PC-9 (cell line): Measurements from ENCODE around the gene LRRC3C.

ENCODE experiments used
- CTCF ChIP-seq: fragments of 200-600 bp; sonication (generic); conservative IDR thresholded peaks from 2 replicates; pipeline ENCODE4 v1.6.1; 2017; ENCODE audit warnings: mixed run types, antibody characterized with exemption, mild to moderate bottlenecking, moderate library complexity
- EZH2 ChIP-seq: fragments of 200-600 bp; sonication (generic); IDR thresholded peaks from 2 replicates; pipeline ENCODE4 v1.8.0; 2017; ENCODE audit warnings: antibody characterized with exemption, low read depth

- TF ChIP-seq CTCF: no peak
- TF ChIP-seq EZH2: no peak
Observed at GRCh38 chr17:39889200-39889599, 38.3 kb upstream of the LRRC3C start.
